ENCODE measurements around the gene TPX2.

GRCh38 chr20:31691646-31692275, 47.3 kb upstream of the TPX2 start:
- no peak for TF ChIP-seq CTCF (IDR thresholded peaks at IDR 0.05)
- no peak for TF ChIP-seq ZFX (IDR thresholded peaks at IDR 0.05; ENCODE audit: borderline replicate concordance)
